Spinal cord (tissue), 10 donors: ENCODE data around the gene MKRN3. TPM values are rescaled to one million over a fixed set of nuclear protein-coding genes. Genes with fewer than 3 reads are reported as not detected.
A peak's percentile ranks its signal among the peaks of the same experiment; 100 is the strongest.

Experiments
- DNase-seq, 6 donors: peaks; one replicate each; pipeline versions ENCODE4 v3.0.0 to v3.0.0-alpha.2; 2013 to 2015; ENCODE audit warnings: low spot score in 6 of 6, low read depth in 4 of 6
- H3K27ac ChIP-seq: one replicate; pipeline ENCODE4 v1.5.1; 2013; ENCODE audit warnings: low read depth, low read length, control low read depth
- H3K27me3 ChIP-seq: one replicate; pipeline ENCODE4 v1.6.1; 2013; ENCODE audit warnings: low read length; ENCODE audit not compliant: control insufficient read depth, insufficient read depth
- H3K36me3 ChIP-seq: one replicate; pipeline ENCODE4 v1.6.1; 2013; ENCODE audit warnings: low read length; ENCODE audit not compliant: control insufficient read depth, insufficient read depth
- H3K4me1 ChIP-seq: one replicate; pipeline ENCODE4 v1.6.1; 2013; ENCODE audit warnings: low read length; ENCODE audit not compliant: control insufficient read depth, insufficient read depth
- H3K4me3 ChIP-seq: one replicate; pipeline ENCODE4 v1.5.1; 2013; ENCODE audit warnings: low read depth, low read length, control low read depth
- H3K9me3 ChIP-seq: one replicate; pipeline ENCODE4 v1.6.1; 2013; ENCODE audit warnings: low read length; ENCODE audit not compliant: control insufficient read depth, insufficient read depth
- WGBS: methylation state at CpG from one replicate; pipeline ENCODE4 v1.1.5; 2013; ENCODE audit warnings: missing lambda C conversion rate; ENCODE audit not compliant: insufficient coverage; 5-methylcytosine and 5-hydroxymethylcytosine counted together
- polyA plus RNA-seq, 2 donors: library from polyadenylated mRNA; unstranded; fragments of 120-200 nt; gene quantifications; one replicate each; pipeline ENCODE4 v1.2.1, GENCODE V29; 2013; ENCODE audit not compliant: insufficient read length in 2 of 2
- total RNA-seq, 2 donors: library from RNA; depleted of rRNA in 1 of 2; stranded (reverse); fragments of 120-200 nt in 1 of 2; fragments of >200 nt in 1 of 2; gene quantifications; one replicate each; pipeline versions ENCODE4 v1.2.3 to v1.2.4, GENCODE V29; 2013 to 2014
- donor health status: healthy.

MKRN3 gene
- total and polyA plus RNA-seq, 4 donors = 7.4 to 17.6 (median 16.2) TPM

DNA sequence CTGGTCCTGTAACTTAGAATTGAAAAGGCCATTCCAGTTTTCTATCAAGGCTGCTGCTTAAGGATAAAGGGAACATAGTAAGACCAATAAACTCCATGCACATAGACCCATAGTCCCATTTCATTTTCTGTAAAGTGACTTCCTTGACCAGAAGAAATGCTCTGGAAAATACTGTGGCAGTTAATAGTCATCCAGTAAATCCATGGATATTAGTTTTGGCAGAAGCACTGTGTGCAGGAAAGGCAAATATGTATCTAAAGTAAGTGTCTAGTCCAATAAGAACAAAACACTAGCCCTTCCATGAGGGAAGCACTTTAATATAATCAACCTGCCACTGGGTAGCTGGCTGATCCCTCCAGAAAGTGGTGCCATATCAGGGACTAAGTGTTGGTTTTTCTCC lies 19.3 kb upstream of the MKRN3 start:
- no peaks in the 10 kb centered on the region for H3K36me3 ChIP-seq
- no peak overlapping the region for H3K4me3 ChIP-seq
- DNase-seq = no peak
- H3K9me3 ChIP-seq = no peaks in the 10 kb centered on the region
- H3K27me3 ChIP-seq = no peaks in the 10 kb centered on the region
- H3K27ac ChIP-seq = no peak overlapping the region
- H3K4me1 ChIP-seq = no peaks in the 10 kb centered on the region

DNA sequence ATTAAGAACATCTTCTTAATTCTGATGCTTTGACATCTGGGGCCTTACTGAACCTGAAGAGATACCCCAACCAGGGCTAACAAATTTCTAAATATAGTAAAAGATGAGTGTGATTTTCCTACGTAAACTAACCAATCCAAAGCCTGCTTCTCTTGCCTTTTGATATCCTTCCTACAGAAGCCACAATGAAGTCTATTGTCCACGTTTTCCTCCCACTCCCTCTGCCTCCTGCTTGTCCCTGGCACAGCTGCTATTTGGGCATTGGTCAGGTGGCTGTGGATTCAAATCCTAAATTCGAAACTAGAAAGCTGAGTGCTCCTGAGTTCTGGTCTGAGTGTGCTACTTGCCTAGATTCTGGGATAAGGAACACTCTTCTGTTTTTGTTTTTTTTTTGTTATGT lies 17.4 kb upstream of the MKRN3 start:
- Histone ChIP-seq H3K27ac (no peak overlapping the region), H3K9me3 (no peaks in the 10 kb centered on the region), H3K4me1 (no peaks in the 10 kb centered on the region), H3K27me3 (no peaks in the 10 kb centered on the region), H3K4me3 (no peak overlapping the region), H3K36me3 (no peaks in the 10 kb centered on the region)
- WGBS = 36% methylated on average over 1 of the region's 3 CpGs
- no peak for DNase-seq

DNA sequence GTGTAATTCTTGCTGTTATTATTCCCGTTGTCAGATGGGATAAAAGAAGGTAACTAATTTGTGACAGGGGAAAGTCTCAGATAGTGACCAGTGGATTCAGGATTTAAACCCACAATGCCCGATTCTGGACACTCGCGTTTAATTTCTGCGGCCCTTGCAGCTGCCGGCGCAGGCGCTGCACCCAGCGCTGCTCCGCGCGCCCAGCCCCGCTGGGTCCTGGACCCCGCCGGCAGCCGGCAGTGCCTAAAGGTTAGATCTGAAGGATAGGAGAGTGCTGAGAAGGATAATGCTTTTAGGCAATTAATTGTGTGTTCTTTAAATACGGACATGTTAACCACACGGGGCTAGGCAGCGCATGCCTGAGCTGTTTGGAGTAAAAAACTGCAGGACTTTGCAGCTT lies 3.6 kb upstream of the MKRN3 start:
- peak in 1 of 6 donors; percentile 40 for DNase-seq
- Histone ChIP-seq H3K4me3 (no peak overlapping the region), H3K27ac (no peak overlapping the region), H3K4me1 (peaks cover 5% of the 10 kb centered on the region), H3K27me3 (no peaks in the 10 kb centered on the region), H3K36me3 (no peaks in the 10 kb centered on the region), H3K9me3 (no peaks in the 10 kb centered on the region)
- WGBS = 12% methylated on average over 16 of the region's 19 CpGs

DNA sequence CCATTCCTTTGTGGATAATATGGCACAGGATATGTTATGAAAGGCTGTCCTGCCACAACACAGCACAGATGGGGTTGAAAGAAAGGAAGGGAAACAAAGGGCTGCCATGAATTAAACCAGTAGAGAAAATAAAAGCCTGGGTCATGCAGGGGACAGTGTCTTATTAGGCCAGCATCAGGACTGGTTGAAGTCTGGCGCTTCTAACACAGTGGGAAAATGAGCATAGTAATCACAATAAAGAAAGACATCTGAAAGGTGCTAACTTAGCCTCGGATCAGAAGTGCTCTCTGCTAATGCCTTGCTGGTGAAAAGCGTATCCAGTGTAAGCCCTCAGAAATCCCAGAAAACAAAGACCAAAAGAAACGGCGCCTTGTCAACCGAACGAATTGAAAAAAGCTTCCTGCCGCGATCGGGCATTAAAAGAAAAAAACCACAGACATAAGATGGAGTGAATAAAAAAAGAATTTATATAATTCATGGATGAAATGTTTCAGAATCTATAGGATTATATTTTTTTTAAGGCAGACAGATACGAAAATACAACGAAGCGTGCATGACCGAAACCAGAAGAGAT lies 566 bp upstream of the MKRN3 start:
- peak overlapping the region; percentile 66 for H3K4me3 ChIP-seq
- peak in 2 of 6 donors; percentile 68 to 86 for DNase-seq
- no peaks in the 10 kb centered on the region for H3K9me3 ChIP-seq
- peak overlapping the region; percentile 93 for H3K27ac ChIP-seq
- no peaks in the 10 kb centered on the region for H3K36me3 ChIP-seq
- H3K27me3 ChIP-seq = no peaks in the 10 kb centered on the region
- 48% methylated on average over 8 of the region's 14 CpGs for WGBS
- peaks cover 6% of the 10 kb centered on the region for H3K4me1 ChIP-seq

DNA sequence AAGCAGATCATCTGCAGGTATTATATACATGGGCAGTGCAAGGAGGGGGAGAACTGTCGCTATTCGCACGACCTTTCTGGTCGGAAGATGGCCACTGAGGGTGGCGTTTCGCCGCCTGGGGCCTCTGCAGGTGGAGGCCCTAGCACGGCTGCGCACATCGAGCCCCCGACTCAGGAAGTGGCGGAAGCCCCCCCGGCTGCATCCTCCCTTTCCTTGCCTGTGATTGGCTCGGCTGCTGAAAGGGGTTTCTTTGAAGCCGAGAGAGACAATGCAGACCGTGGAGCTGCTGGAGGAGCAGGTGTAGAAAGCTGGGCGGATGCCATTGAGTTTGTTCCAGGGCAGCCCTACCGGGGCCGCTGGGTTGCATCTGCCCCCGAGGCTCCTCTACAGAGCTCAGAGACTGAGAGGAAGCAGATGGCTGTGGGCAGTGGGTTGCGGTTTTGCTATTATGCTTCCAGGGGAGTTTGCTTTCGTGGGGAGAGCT lies 639 bp downstream of the MKRN3 start:
- Histone ChIP-seq H3K4me1 (peaks cover 6% of the 10 kb centered on the region), H3K4me3 (peak overlapping the region; percentile 66), H3K27me3 (no peaks in the 10 kb centered on the region), H3K36me3 (no peaks in the 10 kb centered on the region), H3K9me3 (no peaks in the 10 kb centered on the region), H3K27ac (peak overlapping the region; percentile 93)
- DNase-seq = peak in 4 of 6 donors; percentile 61 to 96 (median 82)
- 51% methylated on average over 21 of the region's 22 CpGs for WGBS

DNA sequence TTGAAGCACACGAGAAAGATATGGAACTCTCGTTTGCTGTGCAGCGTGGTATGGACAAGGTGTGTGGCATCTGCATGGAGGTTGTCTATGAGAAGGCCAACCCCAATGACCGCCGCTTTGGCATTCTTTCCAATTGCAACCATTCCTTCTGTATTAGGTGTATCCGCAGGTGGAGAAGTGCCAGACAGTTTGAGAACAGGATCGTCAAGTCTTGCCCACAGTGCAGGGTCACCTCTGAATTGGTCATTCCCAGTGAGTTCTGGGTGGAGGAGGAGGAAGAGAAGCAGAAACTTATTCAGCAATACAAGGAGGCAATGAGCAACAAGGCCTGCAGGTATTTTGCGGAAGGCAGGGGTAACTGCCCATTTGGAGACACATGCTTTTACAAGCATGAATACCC lies 1.2 kb downstream of the MKRN3 start:
- Histone ChIP-seq H3K36me3 (no peaks in the 10 kb centered on the region), H3K9me3 (no peaks in the 10 kb centered on the region), H3K27me3 (no peaks in the 10 kb centered on the region), H3K4me3 (peak overlapping the region; percentile 66), H3K27ac (peak overlapping the region; percentile 93), H3K4me1 (peaks cover 6% of the 10 kb centered on the region)
- 83% methylated on average over 6 of the region's 8 CpGs for WGBS
- DNase-seq = no peak

DNA sequence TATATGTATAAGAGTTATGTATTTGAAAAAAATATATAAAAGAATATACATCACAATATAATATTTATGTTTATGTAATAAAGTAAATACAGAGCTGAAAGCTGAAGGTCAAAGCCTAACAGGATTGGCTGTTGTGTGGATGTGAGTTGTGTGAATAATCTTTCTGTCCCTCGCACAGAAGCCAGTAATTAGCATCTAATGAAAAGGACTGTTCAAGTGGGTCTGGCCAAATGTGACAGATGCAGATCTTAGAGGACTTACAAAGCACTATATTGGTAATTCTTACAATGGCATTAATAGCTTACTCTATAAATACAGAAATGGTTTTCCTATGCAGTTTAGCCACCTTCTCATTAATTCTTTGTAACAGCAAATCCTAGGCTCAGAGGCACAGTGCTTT lies 2.4 kb downstream of the MKRN3 start:
- Histone ChIP-seq H3K27ac (no peak overlapping the region), H3K27me3 (no peaks in the 10 kb centered on the region), H3K4me1 (peaks cover 6% of the 10 kb centered on the region), H3K9me3 (no peaks in the 10 kb centered on the region), H3K36me3 (no peaks in the 10 kb centered on the region), H3K4me3 (no peak overlapping the region)
- DNase-seq = peak in 2 of 6 donors; percentile 48 to 62
- no CpG with 5 or more reads among the region's 1 CpG for WGBS

DNA sequence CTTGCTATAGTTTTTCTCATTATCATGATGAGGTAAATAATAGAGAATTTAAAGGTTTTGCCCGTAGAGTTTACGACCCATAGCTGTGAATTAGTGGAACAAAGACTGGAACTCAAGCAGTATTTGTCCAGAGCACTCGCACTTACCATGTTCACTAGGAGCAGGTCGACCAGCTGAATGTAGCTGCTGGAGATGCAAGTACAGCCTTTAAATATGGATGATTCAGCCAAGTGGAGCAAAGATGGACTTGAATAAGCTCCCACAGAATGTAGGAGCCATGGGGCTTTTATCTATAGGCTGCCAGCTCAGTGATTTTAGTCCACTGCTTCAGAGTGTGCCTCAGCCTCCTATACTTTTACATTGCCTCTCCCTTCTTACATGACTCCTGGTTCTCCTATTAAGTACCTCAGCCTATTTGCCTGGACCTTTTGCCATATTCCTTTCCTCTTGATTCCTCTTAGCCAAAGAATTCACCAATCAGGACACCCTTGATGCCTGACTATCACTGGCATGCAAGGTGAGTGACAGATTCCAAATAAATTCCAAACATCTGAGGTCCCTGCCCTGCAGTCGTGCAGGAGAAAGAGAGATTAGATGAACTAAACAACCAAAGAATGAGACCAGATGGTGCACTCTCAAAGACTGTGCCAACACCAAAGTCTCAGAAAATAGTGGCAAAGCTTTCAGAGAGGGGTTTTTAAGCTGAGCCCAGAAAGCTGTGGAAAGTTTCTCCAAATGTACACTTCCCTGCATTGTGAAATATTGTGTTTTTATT lies 3.9 kb downstream of the MKRN3 start:
- 46% methylated on average over 5 of the region's 5 CpGs for WGBS

DNA sequence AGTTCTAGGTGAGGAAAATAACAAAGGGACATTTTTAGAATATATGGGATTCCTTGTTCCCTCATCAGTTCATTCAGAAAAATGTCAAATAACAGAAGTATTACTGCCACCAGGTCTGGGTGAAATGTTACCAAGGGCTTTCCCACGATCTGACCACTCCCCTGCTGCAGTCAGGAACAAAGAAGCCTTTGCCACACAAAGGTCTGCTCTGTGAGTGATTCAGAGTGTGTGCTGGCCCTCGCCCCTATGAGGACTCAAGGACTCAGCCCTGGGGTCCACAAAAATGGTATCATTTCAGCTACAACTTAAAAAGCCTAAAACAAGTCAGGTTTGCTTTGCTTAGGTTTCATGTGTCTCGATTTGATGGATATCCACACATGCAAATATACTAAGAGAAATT lies 5.0 kb downstream of the MKRN3 start:
- Histone ChIP-seq H3K9me3 (peaks cover 2% of the 10 kb centered on the region), H3K4me3 (no peak overlapping the region), H3K27ac (peak overlapping the region; percentile 54), H3K36me3 (no peaks in the 10 kb centered on the region), H3K4me1 (peaks cover 6% of the 10 kb centered on the region), H3K27me3 (no peaks in the 10 kb centered on the region)
- peak in 2 of 6 donors; percentile 57 to 73 for DNase-seq
- 21% methylated on average over 2 of the region's 3 CpGs for WGBS

More for the DNA sequence above, 3.9 kb downstream of the MKRN3 start:
- peak in 2 of 6 donors; percentile 49 to 58 for DNase-seq
- H3K4me3 ChIP-seq = no peak overlapping the region
- H3K36me3 ChIP-seq = no peaks in the 10 kb centered on the region
- H3K9me3 ChIP-seq = no peaks in the 10 kb centered on the region
- H3K27me3 ChIP-seq = no peaks in the 10 kb centered on the region
- H3K4me1 ChIP-seq = peaks cover 6% of the 10 kb centered on the region
- H3K27ac ChIP-seq = peak overlapping the region; percentile 30

DNA sequence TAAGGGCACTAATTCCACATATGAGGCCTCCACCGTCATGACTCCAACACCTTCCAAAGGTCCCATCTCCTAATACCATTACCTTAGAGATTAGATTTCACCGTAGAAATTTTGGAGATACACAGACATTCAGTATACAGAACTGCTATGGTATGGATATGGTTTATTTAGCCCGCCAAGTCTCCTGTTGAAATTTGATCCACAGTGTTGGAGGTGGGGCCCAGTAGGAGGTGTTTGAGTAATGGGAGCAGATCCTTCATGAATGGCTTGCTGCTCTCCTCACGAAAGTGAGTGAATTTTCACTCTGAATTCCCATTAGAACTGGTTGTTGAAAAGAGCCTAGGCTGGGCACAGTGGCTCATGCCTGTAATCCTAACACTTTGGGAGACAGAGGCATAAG lies 7.4 kb downstream of the MKRN3 start:
- no peak overlapping the region for H3K4me3 ChIP-seq
- H3K36me3 ChIP-seq = no peaks in the 10 kb centered on the region
- no peaks in the 10 kb centered on the region for H3K4me1 ChIP-seq
- no peaks in the 10 kb centered on the region for H3K27me3 ChIP-seq
- 67% methylated on average over 1 of the region's 4 CpGs for WGBS
- peaks cover 2% of the 10 kb centered on the region for H3K9me3 ChIP-seq
- no peak overlapping the region for H3K27ac ChIP-seq
- no peak for DNase-seq
